CD14-positive monocyte (primary cell): Measurements from ENCODE around the gene EEFSEC. TPM values are rescaled to one million over a fixed set of nuclear protein-coding genes. Genes with fewer than 3 reads are reported as not detected.
A peak's percentile ranks its signal among the peaks of the same experiment; 100 is the strongest.

Source experiments
- DNase-seq, 3 donors: peaks; one replicate each; pipeline ENCODE4 v3.0.0-alpha.2; 2011 to 2022
- H2AFZ ChIP-seq: 2 replicates; pipeline ENCODE4 v1.6.0; 2012; ENCODE audit warnings: mild to moderate bottlenecking, low read depth, low read length, inconsistent platforms; ENCODE audit not compliant: insufficient read depth, poor library complexity, severe bottlenecking
- H3K27ac ChIP-seq, 2 donors: 1 replicate in 1 of 2; 2 replicates in 1 of 2; pipeline ENCODE4 v1.5.1; 2012 to 2013; ENCODE audit warnings: low read length in 2 of 2, control low read depth in 1 of 2, inconsistent platforms in 1 of 2, low read depth in 1 of 2, mild to moderate bottlenecking in 1 of 2
- H3K27me3 ChIP-seq, 2 donors: one replicate each; pipeline versions ENCODE4 v1.6.0 to v1.6.1; 2011 to 2013; ENCODE audit warnings: low read length in 2 of 2; ENCODE audit not compliant: control insufficient read depth in 2 of 2, insufficient read depth in 2 of 2
- H3K36me3 ChIP-seq, 2 donors: replicated peaks in 1 of 2; 1 replicate in 1 of 2; 2 replicates in 1 of 2; pipeline versions ENCODE4 v1.5.1 to v1.6.1; 2012 to 2013; ENCODE audit warnings: low read length in 2 of 2, control low read depth in 1 of 2, inconsistent platforms in 1 of 2, mild to moderate bottlenecking in 1 of 2; ENCODE audit not compliant: insufficient read depth in 2 of 2, control insufficient read depth in 1 of 2
- H3K4me1 ChIP-seq, 2 donors: 1 replicate in 1 of 2; 2 replicates in 1 of 2; pipeline versions ENCODE4 v1.5.1 to v1.6.1; 2012 to 2013; ENCODE audit warnings: low read length in 2 of 2, control low read depth in 1 of 2, inconsistent platforms in 1 of 2, mild to moderate bottlenecking in 1 of 2, moderate library complexity in 1 of 2; ENCODE audit not compliant: insufficient read depth in 2 of 2, control insufficient read depth in 1 of 2
- H3K4me2 ChIP-seq: replicated peaks from 2 replicates; pipeline ENCODE3; 2012; ENCODE audit warnings: low read length, moderate library complexity, mild to moderate bottlenecking; ENCODE audit not compliant: poor library complexity, severe bottlenecking; ENCODE audit errors: extremely low read depth
- H3K4me3 ChIP-seq, 3 experiments: fragments of 200-600 bp in 1 of 3; sonication (generic) in 1 of 3; replicated peaks in 1 of 3; 1 replicate in 2 of 3; 2 replicates in 1 of 3; pipeline ENCODE4 v1.5.1; 2011 to 2013; ENCODE audit warnings: low read length in 3 of 3, mild to moderate bottlenecking in 3 of 3, control low read depth in 2 of 3, low read depth in 2 of 3, inconsistent platforms in 1 of 3, moderate library complexity in 1 of 3
- H3K79me2 ChIP-seq: 2 replicates; pipeline ENCODE4 v1.6.0; 2012; ENCODE audit warnings: mild to moderate bottlenecking, control low read depth, inconsistent platforms, low read length, moderate library complexity; ENCODE audit not compliant: insufficient read depth
- H3K9ac ChIP-seq: 2 replicates; pipeline ENCODE4 v1.6.0; 2017; ENCODE audit warnings: low read length, mild to moderate bottlenecking; ENCODE audit not compliant: insufficient read depth, poor library complexity, severe bottlenecking
- H3K9me3 ChIP-seq, 2 donors: replicated peaks in 1 of 2; 1 replicate in 1 of 2; 2 replicates in 1 of 2; pipeline versions ENCODE4 v1.5.1 to v1.6.1; 2012 to 2013; ENCODE audit warnings: low read length in 2 of 2, control low read depth in 1 of 2; ENCODE audit not compliant: control insufficient read depth in 1 of 2, insufficient read depth in 1 of 2
- H4K20me1 ChIP-seq: 2 replicates; pipeline ENCODE4 v1.6.0; 2012; ENCODE audit warnings: mild to moderate bottlenecking, low read length, control low read depth, moderate library complexity; ENCODE audit not compliant: insufficient read depth
- H3K27ac Mint-ChIP-seq, 7 donors: one replicate each; pipeline ENCODE4 v1.8.0; 2020; ENCODE audit warnings: mild to moderate bottlenecking in 7 of 7, mixed read lengths in 7 of 7, moderate library complexity in 6 of 7, inconsistent platforms in 2 of 7
- H3K27me3 Mint-ChIP-seq, 3 donors: one replicate each; pipeline ENCODE4 v1.8.0; 2021 to 2022; ENCODE audit warnings: low read depth in 3 of 3, mild to moderate bottlenecking in 3 of 3, mixed read lengths in 3 of 3, moderate library complexity in 3 of 3, inconsistent platforms in 1 of 3
- H3K36me3 Mint-ChIP-seq, 2 donors: one replicate each; pipeline ENCODE4 v1.8.0; 2020; ENCODE audit warnings: mixed read lengths in 2 of 2, inconsistent platforms in 1 of 2, mild to moderate bottlenecking in 1 of 2
- H3K4me1 Mint-ChIP-seq: one replicate; pipeline ENCODE4 v1.8.0; 2020; ENCODE audit warnings: mild to moderate bottlenecking, mixed read lengths
- H3K4me3 Mint-ChIP-seq, 2 donors: one replicate each; pipeline ENCODE4 v1.8.0; 2020; ENCODE audit warnings: mild to moderate bottlenecking in 2 of 2, mixed read lengths in 2 of 2, moderate library complexity in 1 of 2
- H3K9me3 Mint-ChIP-seq, 7 donors: one replicate each; pipeline ENCODE4 v1.8.0; 2020 to 2022; ENCODE audit warnings: mixed read lengths in 7 of 7, mild to moderate bottlenecking in 6 of 7, moderate library complexity in 6 of 7, inconsistent platforms in 2 of 7
- WGBS: methylation state at CpG from one replicate; pipeline ENCODE4 v1.1.5; 2013; ENCODE audit warnings: missing lambda C conversion rate; ENCODE audit not compliant: insufficient coverage; 5-methylcytosine and 5-hydroxymethylcytosine counted together
- intact Hi-C, 2 donors: fragments of 100-400 bp; cut with micrococcal nuclease; formaldehyde crosslinking; loops; one replicate each; pipeline versions ENCODE4 v1.15.0 to v1.15.1; 2023
- polyA plus RNA-seq, 3 donors: library from polyadenylated mRNA; depleted of rRNA in 1 of 3; unstranded in 2 of 3; stranded (reverse) in 1 of 3; fragments of 300-500 nt in 2 of 3; fragments of >200 nt in 1 of 3; fragmentation: Illumina TruSeq in 2 of 3; gene quantifications; 1 replicate in 2 of 3; 2 replicates in 1 of 3; pipeline ENCODE4 v1.2.3, GENCODE V29; 2012 to 2021
- TF ChIP-seq, protein P1 (sequence below): fragments of 200-600 bp; IDR thresholded peaks from one replicate; pipeline ENCODE4 v1.8.0; 2022; ENCODE audit warnings: antibody characterized with exemption, mild to moderate bottlenecking

The EEFSEC gene
- polyA plus RNA-seq, 3 donors = 13.3 to 14.9 (median 14.9) TPM

DNA sequence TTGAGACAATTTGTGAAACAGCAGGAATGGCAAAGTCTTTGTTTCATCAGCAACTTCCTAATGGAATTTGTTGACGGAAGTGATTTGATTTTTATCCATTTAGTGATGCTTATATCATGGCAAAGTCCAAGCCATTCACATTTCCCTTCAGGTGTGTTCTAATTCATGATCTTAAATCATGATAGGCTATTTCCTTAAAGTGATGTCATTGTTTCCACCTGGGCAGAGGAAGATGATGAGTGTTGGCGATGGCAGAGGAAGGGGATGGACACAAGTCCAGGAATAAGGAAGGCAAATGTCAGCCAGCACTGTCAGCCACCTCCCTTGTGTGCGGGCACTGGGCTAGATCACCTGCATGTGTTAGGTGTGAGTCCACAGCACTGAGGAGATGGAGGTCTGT is 49.9 kb downstream of the EEFSEC start:
- Histone ChIP-seq H3K4me3 (no peak overlapping the region), H4K20me1 (peaks cover 3% of the 10 kb centered on the region), H3K9ac (no peak overlapping the region), H3K4me1 (no peaks in the 10 kb centered on the region), H3K27ac (no peak overlapping the region), H3K79me2 (no peaks in the 10 kb centered on the region), H3K27me3 (no peaks in the 10 kb centered on the region), H3K4me2 (no peak overlapping the region), H3K9me3 (no peaks in the 10 kb centered on the region), H2AFZ (no peak overlapping the region), H3K36me3 (no peaks in the 10 kb centered on the region)
- H3K4me3 Mint-ChIP-seq = no peak overlapping the region
- no peak for DNase-seq
- peaks cover 23 to 30% of the 10 kb centered on the region in 2 donors for H3K36me3 Mint-ChIP-seq
- WGBS = 83% methylated on average over 2 of the region's 3 CpGs
- H3K27me3 Mint-ChIP-seq = peaks cover 0 to 2% (median 0%) of the 10 kb centered on the region in 3 donors
- peaks cover 0 to 2% (median 0%) of the 10 kb centered on the region in 7 donors for H3K9me3 Mint-ChIP-seq
- TF ChIP-seq, protein P1, sequence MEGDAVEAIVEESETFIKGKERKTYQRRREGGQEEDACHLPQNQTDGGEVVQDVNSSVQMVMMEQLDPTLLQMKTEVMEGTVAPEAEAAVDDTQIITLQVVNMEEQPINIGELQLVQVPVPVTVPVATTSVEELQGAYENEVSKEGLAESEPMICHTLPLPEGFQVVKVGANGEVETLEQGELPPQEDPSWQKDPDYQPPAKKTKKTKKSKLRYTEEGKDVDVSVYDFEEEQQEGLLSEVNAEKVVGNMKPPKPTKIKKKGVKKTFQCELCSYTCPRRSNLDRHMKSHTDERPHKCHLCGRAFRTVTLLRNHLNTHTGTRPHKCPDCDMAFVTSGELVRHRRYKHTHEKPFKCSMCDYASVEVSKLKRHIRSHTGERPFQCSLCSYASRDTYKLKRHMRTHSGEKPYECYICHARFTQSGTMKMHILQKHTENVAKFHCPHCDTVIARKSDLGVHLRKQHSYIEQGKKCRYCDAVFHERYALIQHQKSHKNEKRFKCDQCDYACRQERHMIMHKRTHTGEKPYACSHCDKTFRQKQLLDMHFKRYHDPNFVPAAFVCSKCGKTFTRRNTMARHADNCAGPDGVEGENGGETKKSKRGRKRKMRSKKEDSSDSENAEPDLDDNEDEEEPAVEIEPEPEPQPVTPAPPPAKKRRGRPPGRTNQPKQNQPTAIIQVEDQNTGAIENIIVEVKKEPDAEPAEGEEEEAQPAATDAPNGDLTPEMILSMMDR = no peak
- H3K4me1 Mint-ChIP-seq = no peaks in the 10 kb centered on the region
- intact Hi-C loops = no loop called here
- peak overlapping the region in 1 of 7 donors; percentile 22 for H3K27ac Mint-ChIP-seq

DNA sequence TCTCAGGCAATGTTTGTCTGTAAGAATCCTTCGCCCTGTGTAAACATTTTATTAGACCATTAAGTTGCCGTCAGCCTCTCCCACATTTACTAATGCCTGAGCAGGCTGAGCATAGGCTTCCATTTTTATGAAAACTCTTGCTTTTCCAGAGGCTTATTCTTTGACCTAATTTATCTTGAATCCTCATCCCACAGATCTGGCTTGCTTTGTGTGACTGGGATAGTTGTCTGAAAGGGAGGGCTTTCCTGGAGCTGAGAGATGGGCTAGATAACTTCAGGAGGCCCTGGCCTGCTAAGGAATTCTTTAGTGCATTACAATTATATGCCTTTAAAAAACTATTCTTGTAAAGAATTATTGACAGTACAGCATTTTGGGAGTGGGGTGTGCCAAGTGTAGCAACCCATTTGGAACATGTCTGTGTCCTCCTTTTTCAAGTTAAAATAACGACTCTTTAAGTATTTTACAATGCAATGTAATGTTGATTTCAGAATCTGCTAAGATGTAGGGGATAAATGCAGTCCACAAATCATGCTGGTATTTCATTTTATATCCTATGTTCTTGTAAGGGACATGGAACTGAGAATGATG is 52.4 kb downstream of the EEFSEC start:
- Mint-ChIP-seq H3K4me3 (no peak overlapping the region), H3K4me1 (no peaks in the 10 kb centered on the region), H3K27me3 (no peaks in the 10 kb centered on the region), H3K36me3 (peaks cover 12 to 19% of the 10 kb centered on the region in 2 donors), H3K9me3 (peaks cover 0 to 2% (median 0%) of the 10 kb centered on the region in 7 donors), H3K27ac (no peak overlapping the region)
- Histone ChIP-seq H3K79me2 (no peaks in the 10 kb centered on the region), H2AFZ (no peak overlapping the region), H3K4me3 (no peak overlapping the region), H3K27me3 (no peaks in the 10 kb centered on the region), H3K27ac (no peak overlapping the region), H3K9ac (no peak overlapping the region), H3K4me1 (no peaks in the 10 kb centered on the region), H3K36me3 (no peaks in the 10 kb centered on the region), H4K20me1 (peaks cover 3% of the 10 kb centered on the region), H3K4me2 (no peak overlapping the region), H3K9me3 (no peaks in the 10 kb centered on the region)
- 100% methylated on average over 2 of the region's 3 CpGs for WGBS
- DNase-seq = no peak
- intact Hi-C loops = no loop called here
- TF ChIP-seq, protein P1 = no peak
